ENCODE results near the gene ZFHX3. TPM values are rescaled to one million over a fixed set of nuclear protein-coding genes. Genes with fewer than 3 reads are reported as not detected.
A peak's percentile ranks its signal among the peaks of the same experiment; 100 is the strongest.

ZFHX3 gene
- total RNA-seq, 2 donors from 2014 or later: 0.50 to 0.78 TPM

GRCh38 chr16:72847187-72848027, 200.5 kb downstream of the ZFHX3 start:
- Mint-ChIP-seq H3K36me3 (no peaks in the 10 kb centered on the region), H3K4me3 (no peak overlapping the region), H3K4me1 (ENCODE audit: low read depth in 2 of 2) (peaks cover 26 to 29% of the 10 kb centered on the region in 2 donors), H3K27ac (no peak overlapping the region), H3K27me3 (peaks cover 9 to 16% of the 10 kb centered on the region in 2 donors), H3K9me3 (no peaks in the 10 kb centered on the region)
- peak in 1 of 2 donors; percentile 32 for ATAC-seq
- DNase-seq (ENCODE audit: low spot score): no peak

- H3K27ac Mint-ChIP-seq: no peak overlapping the region
- no peak overlapping the region for H3K4me3 Mint-ChIP-seq
- no peaks in the 10 kb centered on the region for H3K9me3 Mint-ChIP-seq
- peaks cover 9 to 18% of the 10 kb centered on the region in 2 donors for H3K27me3 Mint-ChIP-seq
- ATAC-seq: no peak
- no peak for DNase-seq (ENCODE audit: low spot score)
- no peaks in the 10 kb centered on the region for H3K36me3 Mint-ChIP-seq
- peaks cover 29% of the 10 kb centered on the region in 2 donors for H3K4me1 Mint-ChIP-seq (ENCODE audit: low read depth in 2 of 2)
Measured at GRCh38 chr16:72846594-72846993, 201.3 kb downstream of the ZFHX3 start.

GRCh38 chr16:72845322-72846020, 202.5 kb downstream of the ZFHX3 start:
- DNase-seq (ENCODE audit: low spot score) (no peak), ATAC-seq (no peak)
- Mint-ChIP-seq H3K27me3 (peaks cover 9 to 19% of the 10 kb centered on the region in 2 donors), H3K9me3 (no peaks in the 10 kb centered on the region), H3K36me3 (no peaks in the 10 kb centered on the region), H3K4me1 (ENCODE audit: low read depth in 2 of 2) (peaks cover 29% of the 10 kb centered on the region in 2 donors), H3K27ac (no peak overlapping the region), H3K4me3 (peak overlapping the region; percentile 27)

- no peaks in the 10 kb centered on the region for H3K9me3 Mint-ChIP-seq
- ATAC-seq (peak; percentile 64 to 78), DNase-seq (ENCODE audit: low spot score) (no peak)
- H3K4me1 Mint-ChIP-seq (ENCODE audit: low read depth in 2 of 2): peaks cover 24 to 29% of the 10 kb centered on the region in 2 donors
- H3K36me3 Mint-ChIP-seq: no peaks in the 10 kb centered on the region
- peaks cover 9 to 22% of the 10 kb centered on the region in 2 donors for H3K27me3 Mint-ChIP-seq
- peak overlapping the region; percentile 5 to 14 for H3K27ac Mint-ChIP-seq
- H3K4me3 Mint-ChIP-seq: peak overlapping the region; percentile 47
Measured at GRCh38 chr16:72844225-72844920, 203.6 kb downstream of the ZFHX3 start.

- H3K9me3 Mint-ChIP-seq: no peaks in the 10 kb centered on the region
- H3K4me1 Mint-ChIP-seq (ENCODE audit: low read depth in 2 of 2): peaks cover 24 to 31% of the 10 kb centered on the region in 2 donors
- no peak for ATAC-seq
- H3K27ac Mint-ChIP-seq: no peak overlapping the region
- no peak overlapping the region for H3K4me3 Mint-ChIP-seq
- DNase-seq (ENCODE audit: low spot score): no peak
- H3K27me3 Mint-ChIP-seq: peaks cover 9 to 22% of the 10 kb centered on the region in 2 donors
- no peaks in the 10 kb centered on the region for H3K36me3 Mint-ChIP-seq
Measured at GRCh38 chr16:72841506-72841905, 206.4 kb downstream of the ZFHX3 start.

- DNase-seq (ENCODE audit: low spot score): no peak
- no peaks in the 10 kb centered on the region for H3K9me3 Mint-ChIP-seq
- H3K4me1 Mint-ChIP-seq (ENCODE audit: low read depth in 2 of 2): peaks cover 19 to 34% of the 10 kb centered on the region in 2 donors
- no peaks in the 10 kb centered on the region for H3K36me3 Mint-ChIP-seq
- H3K27ac Mint-ChIP-seq: no peak overlapping the region
- peaks cover 5 to 18% of the 10 kb centered on the region in 2 donors for H3K27me3 Mint-ChIP-seq
- ATAC-seq: no peak
- H3K4me3 Mint-ChIP-seq: no peak overlapping the region
Measured at GRCh38 chr16:72840631-72841381, 207.1 kb downstream of the ZFHX3 start.

- peaks cover 3 to 20% of the 10 kb centered on the region in 2 donors for H3K4me1 Mint-ChIP-seq (ENCODE audit: low read depth in 2 of 2)
- H3K4me3 Mint-ChIP-seq: no peak overlapping the region
- peaks cover 0 to 12% of the 10 kb centered on the region in 2 donors for H3K27me3 Mint-ChIP-seq
- no peaks in the 10 kb centered on the region for H3K36me3 Mint-ChIP-seq
- H3K27ac Mint-ChIP-seq: no peak overlapping the region
- H3K9me3 Mint-ChIP-seq: no peaks in the 10 kb centered on the region
- no peak for DNase-seq (ENCODE audit: low spot score)
- ATAC-seq: no peak
Measured at GRCh38 chr16:72838951-72839350, 209.0 kb downstream of the ZFHX3 start.

GRCh38 chr16:72838586-72838910, 209.4 kb downstream of the ZFHX3 start:
- no peak overlapping the region for H3K27ac Mint-ChIP-seq
- no peaks in the 10 kb centered on the region for H3K36me3 Mint-ChIP-seq
- DNase-seq (ENCODE audit: low spot score): no peak
- H3K27me3 Mint-ChIP-seq: peaks cover 0 to 10% of the 10 kb centered on the region in 2 donors
- H3K4me3 Mint-ChIP-seq: no peak overlapping the region
- ATAC-seq: no peak
- peaks cover 0 to 16% of the 10 kb centered on the region in 2 donors for H3K4me1 Mint-ChIP-seq (ENCODE audit: low read depth in 2 of 2)
- H3K9me3 Mint-ChIP-seq: no peaks in the 10 kb centered on the region

GRCh38 chr16:72837846-72838585, 209.9 kb downstream of the ZFHX3 start:
- no peak for DNase-seq (ENCODE audit: low spot score)
- Mint-ChIP-seq H3K27me3 (peaks cover 0 to 10% of the 10 kb centered on the region in 2 donors), H3K4me1 (ENCODE audit: low read depth in 2 of 2) (peaks cover 0 to 15% of the 10 kb centered on the region in 2 donors), H3K27ac (no peak overlapping the region), H3K36me3 (no peaks in the 10 kb centered on the region), H3K9me3 (no peaks in the 10 kb centered on the region), H3K4me3 (no peak overlapping the region)
- ATAC-seq: no peak

- DNase-seq (ENCODE audit: low spot score) (no peak), ATAC-seq (no peak)
- Mint-ChIP-seq H3K27ac (no peak overlapping the region), H3K27me3 (peaks cover 0 to 6% of the 10 kb centered on the region in 2 donors), H3K36me3 (no peaks in the 10 kb centered on the region), H3K4me1 (ENCODE audit: low read depth in 2 of 2) (peaks cover 0 to 12% of the 10 kb centered on the region in 2 donors), H3K9me3 (no peaks in the 10 kb centered on the region), H3K4me3 (no peak overlapping the region)
Measured at GRCh38 chr16:72836985-72837384, 210.9 kb downstream of the ZFHX3 start.

- peaks cover 0 to 3% of the 10 kb centered on the region in 2 donors for H3K27me3 Mint-ChIP-seq
- no peaks in the 10 kb centered on the region for H3K36me3 Mint-ChIP-seq
- H3K9me3 Mint-ChIP-seq: no peaks in the 10 kb centered on the region
- peaks cover 0 to 12% of the 10 kb centered on the region in 2 donors for H3K4me1 Mint-ChIP-seq (ENCODE audit: low read depth in 2 of 2)
- DNase-seq (ENCODE audit: low spot score) (no peak), ATAC-seq (no peak)
- H3K27ac Mint-ChIP-seq: no peak overlapping the region
- no peak overlapping the region for H3K4me3 Mint-ChIP-seq
Measured at GRCh38 chr16:72836181-72836580, 211.7 kb downstream of the ZFHX3 start.

- peaks cover 0 to under 1% of the 10 kb centered on the region in 2 donors for H3K27me3 Mint-ChIP-seq
- no peaks in the 10 kb centered on the region for H3K9me3 Mint-ChIP-seq
- H3K4me1 Mint-ChIP-seq (ENCODE audit: low read depth in 2 of 2): peaks cover 0 to 10% of the 10 kb centered on the region in 2 donors
- DNase-seq (ENCODE audit: low spot score) (no peak), ATAC-seq (no peak)
- H3K36me3 Mint-ChIP-seq: no peaks in the 10 kb centered on the region
- no peak overlapping the region for H3K4me3 Mint-ChIP-seq
- no peak overlapping the region for H3K27ac Mint-ChIP-seq
Measured at GRCh38 chr16:72835086-72835485, 212.8 kb downstream of the ZFHX3 start.

GRCh38 chr16:72834499-72834898, 213.4 kb downstream of the ZFHX3 start:
- H3K36me3 Mint-ChIP-seq: no peaks in the 10 kb centered on the region
- no peak overlapping the region for H3K4me3 Mint-ChIP-seq
- H3K4me1 Mint-ChIP-seq (ENCODE audit: low read depth in 2 of 2): peaks cover 0 to 10% of the 10 kb centered on the region in 2 donors
- H3K27ac Mint-ChIP-seq: no peak overlapping the region
- ATAC-seq (no peak), DNase-seq (ENCODE audit: low spot score) (no peak)
- no peaks in the 10 kb centered on the region for H3K9me3 Mint-ChIP-seq
- H3K27me3 Mint-ChIP-seq: no peaks in the 10 kb centered on the region
